ENCODE measurements around the gene CST2.

CST2 gene

DNA sequence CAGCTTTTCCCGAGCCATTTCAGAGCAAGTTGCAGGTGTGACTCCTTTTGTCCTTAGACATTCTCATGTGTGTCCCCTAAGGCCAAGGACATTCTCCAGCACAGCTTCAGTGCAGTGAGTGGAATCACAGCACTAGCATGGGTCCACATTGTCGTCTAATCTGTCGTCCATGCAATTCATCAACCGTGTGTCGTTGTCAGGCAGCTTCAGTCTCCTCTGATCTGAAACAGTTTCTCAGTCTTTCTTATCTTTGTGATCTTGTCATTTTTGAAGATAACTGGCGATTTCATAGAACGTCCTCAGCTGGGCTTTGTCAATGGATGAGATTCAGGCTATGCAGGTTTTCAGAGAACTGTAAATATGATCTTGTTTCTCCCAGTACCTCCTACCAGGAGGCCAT, 31.7 kb downstream of the CST2 start:
- TF ChIP-seq, protein P1, sequence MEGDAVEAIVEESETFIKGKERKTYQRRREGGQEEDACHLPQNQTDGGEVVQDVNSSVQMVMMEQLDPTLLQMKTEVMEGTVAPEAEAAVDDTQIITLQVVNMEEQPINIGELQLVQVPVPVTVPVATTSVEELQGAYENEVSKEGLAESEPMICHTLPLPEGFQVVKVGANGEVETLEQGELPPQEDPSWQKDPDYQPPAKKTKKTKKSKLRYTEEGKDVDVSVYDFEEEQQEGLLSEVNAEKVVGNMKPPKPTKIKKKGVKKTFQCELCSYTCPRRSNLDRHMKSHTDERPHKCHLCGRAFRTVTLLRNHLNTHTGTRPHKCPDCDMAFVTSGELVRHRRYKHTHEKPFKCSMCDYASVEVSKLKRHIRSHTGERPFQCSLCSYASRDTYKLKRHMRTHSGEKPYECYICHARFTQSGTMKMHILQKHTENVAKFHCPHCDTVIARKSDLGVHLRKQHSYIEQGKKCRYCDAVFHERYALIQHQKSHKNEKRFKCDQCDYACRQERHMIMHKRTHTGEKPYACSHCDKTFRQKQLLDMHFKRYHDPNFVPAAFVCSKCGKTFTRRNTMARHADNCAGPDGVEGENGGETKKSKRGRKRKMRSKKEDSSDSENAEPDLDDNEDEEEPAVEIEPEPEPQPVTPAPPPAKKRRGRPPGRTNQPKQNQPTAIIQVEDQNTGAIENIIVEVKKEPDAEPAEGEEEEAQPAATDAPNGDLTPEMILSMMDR (IDR thresholded peaks at IDR 0.05), result no peak

DNA sequence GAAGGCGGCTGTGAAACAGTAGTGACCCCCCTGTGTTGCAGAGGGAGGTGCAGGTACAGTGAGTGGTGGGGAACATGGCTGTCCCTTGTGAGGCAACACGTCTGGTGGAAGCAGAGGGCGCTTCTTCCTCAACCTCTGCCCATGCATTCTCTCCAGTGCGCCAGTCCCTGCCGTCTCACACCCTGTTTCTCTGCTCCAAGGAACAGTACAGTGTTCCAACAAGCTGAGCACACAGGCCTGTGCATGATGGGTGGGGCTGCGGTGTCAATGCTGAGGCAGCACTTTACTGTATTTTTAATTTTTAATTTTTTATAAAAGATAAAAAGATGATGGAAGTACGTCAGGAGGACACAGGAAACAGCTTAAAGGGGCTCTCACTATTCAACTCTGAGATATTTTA, 32.5 kb downstream of the CST2 start:
- TF ChIP-seq, protein P1 (IDR thresholded peaks at IDR 0.05), result no peak

DNA sequence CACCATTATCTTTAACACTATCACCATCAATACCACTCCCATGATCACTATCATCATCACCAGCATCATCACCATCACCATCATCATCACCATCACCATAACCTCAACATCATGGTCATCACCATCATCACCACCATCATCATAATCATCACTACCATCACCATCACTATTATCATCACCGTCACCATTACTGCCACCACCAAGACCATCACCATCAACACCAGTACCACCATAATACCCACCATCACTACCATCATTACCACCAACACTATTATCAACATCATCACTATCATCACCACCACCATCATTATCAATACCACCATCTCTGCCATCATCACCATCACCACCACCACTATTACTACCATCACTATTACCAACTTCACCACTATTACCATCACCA, 43.1 kb downstream of the CST2 start:
- TF ChIP-seq, protein P1 (IDR thresholded peaks at IDR 0.05), result no peak

DNA sequence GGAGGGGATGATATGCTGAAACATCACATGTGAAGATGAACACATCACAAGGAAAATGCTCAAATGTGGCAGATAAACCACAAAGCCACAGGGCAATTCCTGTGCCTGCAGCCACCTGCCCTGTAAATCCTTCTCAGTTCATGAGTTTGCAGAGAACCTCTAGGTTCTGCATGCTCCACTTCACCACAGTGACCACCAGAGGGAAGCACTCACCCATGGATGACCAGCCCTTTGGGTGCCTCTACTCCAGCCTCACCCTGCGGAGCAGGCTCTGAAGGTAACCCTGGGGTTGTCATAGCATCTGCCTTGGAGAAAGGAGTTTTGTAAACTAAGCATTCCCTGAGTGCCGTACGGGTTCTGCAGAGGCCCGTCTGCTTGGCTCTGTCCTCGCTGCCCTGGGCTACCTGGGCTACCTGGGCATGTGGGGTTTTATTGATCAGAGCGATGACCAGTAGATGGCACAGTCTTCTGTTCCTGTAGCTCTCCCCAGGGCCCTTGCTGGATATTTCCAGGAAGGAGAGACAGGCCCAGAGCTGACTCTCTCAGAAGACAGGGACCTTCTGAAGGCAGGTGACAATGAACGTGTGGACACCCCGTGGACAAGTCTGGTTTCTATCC, 44.1 kb downstream of the CST2 start:
- TF ChIP-seq, protein P1 (IDR thresholded peaks at IDR 0.05), result peak; percentile 77

DNA sequence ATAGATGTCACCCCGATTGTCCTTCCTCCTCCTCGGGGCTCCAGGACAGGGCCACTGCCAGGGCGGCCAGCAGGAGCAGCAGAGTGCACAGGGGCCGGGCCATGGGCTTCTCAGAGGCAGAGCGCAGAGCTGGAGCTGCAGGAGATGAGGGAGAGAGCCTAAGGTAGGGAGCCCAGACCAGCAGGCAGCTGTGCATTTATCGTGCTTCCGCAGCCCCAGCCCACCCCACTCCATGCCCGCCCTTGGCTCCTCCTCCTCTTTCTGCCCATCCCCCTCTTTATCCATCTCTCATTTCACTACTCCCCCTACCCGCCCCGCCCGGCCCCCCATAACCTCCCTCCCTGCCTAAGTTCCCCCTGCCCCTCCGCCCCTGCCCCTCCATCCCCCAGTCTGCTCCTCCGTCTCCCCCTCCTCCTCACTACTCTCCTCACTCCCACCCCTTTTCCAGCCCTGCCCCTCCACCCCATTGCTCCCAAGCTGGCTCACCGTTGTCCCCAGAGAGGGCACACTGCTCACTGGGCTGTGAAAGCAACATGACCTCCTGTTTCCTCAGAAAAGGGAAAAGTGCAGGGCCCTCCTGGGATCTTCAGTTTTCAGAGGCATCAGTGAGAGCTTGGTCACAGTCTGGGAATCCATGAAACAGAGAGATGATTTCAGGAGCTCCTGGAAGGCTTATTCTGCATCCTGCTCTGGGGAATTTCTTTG, 50.3 kb downstream of the CST2 start:
- TF ChIP-seq, protein P1 (IDR thresholded peaks at IDR 0.05), result no peak

DNA sequence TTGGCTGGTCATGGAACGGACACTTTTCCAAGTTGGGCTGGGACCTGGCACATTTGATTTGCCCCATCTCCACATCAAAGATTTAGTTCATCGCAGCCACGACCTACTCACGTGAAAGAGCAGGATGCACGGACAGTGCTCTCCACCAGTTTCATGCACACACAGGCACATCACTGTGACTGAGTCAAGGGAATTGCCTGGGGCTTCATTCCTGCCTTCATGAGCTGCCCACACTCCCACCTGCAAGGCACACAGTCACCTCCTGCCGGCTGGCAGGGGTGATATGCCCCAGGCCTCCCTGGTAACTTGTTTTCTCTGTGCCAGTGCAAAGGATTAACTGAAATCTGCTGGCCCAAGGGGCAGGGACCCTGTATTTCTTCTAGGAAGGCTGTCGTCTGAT, 52.4 kb downstream of the CST2 start:
- TF ChIP-seq, protein P1 (IDR thresholded peaks at IDR 0.05), result no peak
